Stimulated activated CD4-positive, alpha-beta T cell treated with anti-CD3 and anti-CD28 coated beads, Interleukin-12 subunit alpha, Interleukin-12 subunit beta, amount 100 ng/mL, for 48 hours (primary cell): ENCODE measurements around the gene CDK14.

Source experiments
- DNase-seq, 3 donors: peaks; one replicate each; pipeline ENCODE4 v3.0.0-alpha.2; 2020; ENCODE audit warnings: low read depth in 2 of 3, low spot score in 1 of 3

CDK14 gene

GRCh38 chr7:90595801-90596670 lies at the start of gene CDK14:
CDK14 (plus strand) TSS chr7:90596321; CDS start chr7:90596628, 307 bp downstream.
- DNase-seq: peak in 2 of 3 donors; percentile 26 to 36

DNA sequence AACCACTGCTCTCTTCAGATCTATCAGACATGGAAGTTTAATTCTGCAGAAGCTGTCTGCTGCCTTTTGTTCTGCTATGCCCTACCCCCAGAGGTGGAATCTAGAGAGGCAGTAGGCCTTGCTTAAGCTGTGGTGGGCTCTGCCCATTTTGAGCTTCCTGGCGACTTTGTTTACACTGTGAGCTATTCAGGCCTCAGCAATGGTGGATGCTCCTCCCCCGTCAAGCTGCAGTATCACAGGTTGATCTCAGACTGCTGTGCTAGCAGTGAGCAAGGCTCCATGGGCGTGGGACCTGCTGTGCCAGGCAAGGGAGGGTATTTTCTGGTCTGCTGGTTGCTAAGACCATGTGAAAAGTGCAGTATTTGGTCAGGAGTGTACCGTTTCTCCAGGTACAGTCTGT lies 45.1 kb upstream of the CDK14 start:
- no peak for DNase-seq

DNA sequence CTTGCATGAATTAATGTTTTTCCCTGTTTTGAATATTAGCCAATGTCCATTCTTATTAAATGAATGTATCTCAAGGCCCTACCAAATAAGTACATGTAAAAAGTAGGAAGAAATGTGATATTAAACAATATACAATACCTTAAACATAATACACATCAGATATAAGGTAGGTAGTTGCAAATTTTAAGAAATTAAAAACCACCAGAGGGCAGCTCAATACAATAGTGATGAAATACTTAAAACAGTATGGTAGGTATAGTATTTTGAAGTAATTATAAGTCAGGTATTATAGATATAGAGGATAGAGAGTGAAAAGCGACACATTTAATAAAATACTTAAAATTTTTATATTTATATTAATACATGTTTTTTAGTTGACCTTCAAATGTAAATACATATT lies 43.6 kb upstream of the CDK14 start:
- DNase-seq: no peak

DNA sequence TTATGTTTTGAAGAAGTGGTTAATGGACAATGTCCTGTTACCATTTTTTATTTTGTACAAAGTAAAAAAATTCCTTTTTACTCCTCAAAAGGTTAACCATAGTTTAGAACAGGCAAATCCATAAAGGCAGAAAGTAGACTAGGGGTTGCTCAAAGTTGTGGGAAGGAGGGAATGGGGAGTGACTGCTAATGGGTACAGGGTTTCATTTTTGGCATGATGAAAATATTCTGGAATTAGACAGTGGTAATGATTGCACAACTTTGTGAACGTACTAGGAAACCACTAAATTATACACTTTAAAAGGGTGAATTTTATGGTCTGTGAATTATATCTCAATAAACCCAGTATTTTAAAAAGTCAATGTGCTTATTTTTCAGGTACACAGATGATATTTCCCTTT lies 35.4 kb upstream of the CDK14 start:
- no peak for DNase-seq

DNA sequence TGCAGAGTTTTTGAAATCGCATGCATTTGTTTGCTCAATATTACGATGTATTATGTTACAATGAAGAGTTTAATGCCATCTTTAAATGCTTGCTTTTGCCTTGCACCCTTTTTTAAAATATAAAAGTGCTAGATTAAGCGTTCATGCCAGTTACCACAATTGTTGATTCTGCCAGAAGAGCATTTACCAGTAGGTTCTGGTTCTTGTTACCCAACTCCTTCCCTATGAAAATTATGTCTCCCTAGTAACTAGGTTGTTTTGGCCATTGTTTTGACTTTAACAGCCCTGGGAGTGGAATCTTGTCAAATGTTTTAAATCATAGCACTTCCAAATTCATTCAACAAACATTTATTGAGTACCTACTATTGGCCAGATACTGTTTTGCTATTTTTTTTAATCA lies 32.8 kb upstream of the CDK14 start:
- DNase-seq: no peak

DNA sequence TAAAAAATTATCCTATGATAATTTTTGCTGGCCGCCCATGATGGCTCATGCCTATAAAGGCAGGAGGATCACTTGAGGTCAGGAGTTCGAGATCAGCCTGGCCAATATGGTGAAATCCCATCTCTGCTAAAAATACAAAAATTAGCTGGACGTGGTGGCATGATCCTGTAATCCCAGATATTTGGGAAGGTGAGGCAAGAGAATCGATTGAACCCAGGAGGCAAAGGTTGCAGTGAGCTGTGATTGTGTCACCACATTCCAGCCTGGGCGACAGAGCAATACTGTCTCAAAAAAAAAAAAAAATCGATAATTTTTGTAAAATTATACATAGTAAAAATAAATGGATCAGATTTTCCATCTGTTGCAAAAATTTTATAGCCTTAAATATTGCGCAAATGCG lies 31.7 kb upstream of the CDK14 start:
- no peak for DNase-seq

DNA sequence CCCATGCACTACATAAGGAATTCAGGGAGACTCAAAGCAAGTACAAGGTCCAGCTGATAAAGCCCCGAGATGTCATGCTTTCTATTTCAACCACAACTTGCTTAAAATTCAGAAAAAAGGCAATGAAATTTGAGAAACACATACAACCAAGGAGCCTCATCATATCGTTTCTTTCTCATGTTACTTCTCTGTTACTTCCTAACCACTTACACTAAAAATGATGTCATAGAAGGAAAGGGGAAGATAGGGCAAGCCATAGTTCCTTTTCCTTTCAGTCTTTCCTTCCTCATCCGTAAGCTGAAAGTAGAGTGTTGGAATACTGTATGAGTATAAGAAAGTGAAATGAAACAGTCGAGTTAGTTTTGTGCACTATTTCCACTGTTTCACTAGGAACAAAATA lies 27.9 kb upstream of the CDK14 start:
- DNase-seq: no peak

- no peak for DNase-seq
Observed at GRCh38 chr7:90569368-90569767, 26.8 kb upstream of the CDK14 start.

- DNase-seq: no peak
Observed at GRCh38 chr7:90570373-90570959, 25.7 kb upstream of the CDK14 start.

DNA sequence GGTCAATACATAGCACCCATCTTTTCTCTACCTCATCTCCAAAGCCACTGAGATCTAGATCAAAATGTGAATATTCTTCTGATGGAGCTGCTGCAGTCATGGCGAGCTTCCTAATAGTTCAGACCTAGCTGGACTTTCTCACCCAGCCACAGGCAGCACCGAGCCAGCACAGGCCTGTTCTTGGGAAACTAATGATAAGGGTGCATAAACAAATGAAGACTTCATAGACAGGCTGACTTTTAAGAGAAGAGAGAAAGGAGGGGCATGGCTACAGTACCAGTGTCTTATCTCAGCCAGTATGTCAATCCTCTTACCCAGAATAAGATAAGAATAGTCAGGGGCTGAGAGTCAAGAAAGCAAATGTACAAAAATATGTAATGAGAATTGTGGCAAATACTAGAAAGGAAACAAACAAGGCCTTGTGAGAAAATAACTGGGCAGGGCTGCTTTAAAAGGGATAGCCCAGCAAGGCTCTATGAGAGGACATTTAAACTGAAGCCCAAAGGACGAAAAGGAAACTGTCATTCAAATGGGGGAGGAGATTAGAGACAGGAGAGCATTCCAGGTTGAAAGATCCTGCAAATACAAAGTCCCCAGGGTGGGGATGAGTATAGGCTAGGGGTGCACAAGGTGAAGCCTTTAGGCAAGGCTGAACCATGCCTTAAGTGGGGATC lies 21.8 kb upstream of the CDK14 start:
- DNase-seq: no peak

GRCh38 chr7:90574820-90575187 lies 21.3 kb upstream of the CDK14 start:
- DNase-seq: no peak

- no peak for DNase-seq
Observed at GRCh38 chr7:90579181-90579688, 16.9 kb upstream of the CDK14 start.

GRCh38 chr7:90580051-90580450 lies 16.1 kb upstream of the CDK14 start:
- DNase-seq: no peak

DNA sequence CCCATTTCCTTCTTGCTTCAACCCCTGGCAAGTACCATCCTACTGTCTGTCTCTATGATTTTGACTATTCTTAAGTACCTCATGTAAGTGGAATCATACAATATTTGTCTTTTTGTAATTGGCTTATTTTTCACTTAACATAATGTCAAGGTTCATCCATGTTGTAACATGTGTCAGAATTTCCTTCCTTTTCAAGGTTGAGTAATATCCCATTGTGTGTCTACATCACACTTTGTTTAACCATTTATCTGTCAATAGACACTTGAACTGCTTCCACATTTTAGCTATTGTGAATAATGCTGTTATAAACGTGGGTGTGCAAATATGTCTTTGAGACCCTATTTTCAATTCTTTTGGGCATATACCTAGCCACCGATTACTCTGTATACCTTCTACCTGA lies 14.0 kb upstream of the CDK14 start:
- DNase-seq: no peak

DNA sequence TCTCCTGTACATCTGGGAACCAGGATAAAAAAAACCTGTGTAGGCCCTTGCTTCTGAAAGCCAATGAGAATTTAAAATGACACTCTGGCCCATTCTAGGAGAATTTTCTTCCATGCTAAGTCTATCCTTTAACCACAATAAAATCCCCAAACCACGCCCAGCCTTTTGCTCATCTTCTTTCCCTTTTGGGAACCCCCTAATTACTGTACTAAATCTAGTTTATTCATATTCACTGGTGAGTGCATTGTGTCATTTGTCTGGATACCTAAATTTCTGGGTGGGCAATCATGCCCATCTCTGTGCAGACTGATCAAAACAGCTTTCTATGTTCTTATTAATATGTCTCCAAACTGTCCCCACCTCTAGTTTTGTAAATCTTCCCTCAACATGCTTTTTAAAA lies 11.7 kb upstream of the CDK14 start:
- no peak for DNase-seq

- DNase-seq: no peak
Observed at GRCh38 chr7:90586091-90586490, 10.0 kb upstream of the CDK14 start.

GRCh38 chr7:90587766-90588165 lies 8.4 kb upstream of the CDK14 start:
- DNase-seq: no peak

DNA sequence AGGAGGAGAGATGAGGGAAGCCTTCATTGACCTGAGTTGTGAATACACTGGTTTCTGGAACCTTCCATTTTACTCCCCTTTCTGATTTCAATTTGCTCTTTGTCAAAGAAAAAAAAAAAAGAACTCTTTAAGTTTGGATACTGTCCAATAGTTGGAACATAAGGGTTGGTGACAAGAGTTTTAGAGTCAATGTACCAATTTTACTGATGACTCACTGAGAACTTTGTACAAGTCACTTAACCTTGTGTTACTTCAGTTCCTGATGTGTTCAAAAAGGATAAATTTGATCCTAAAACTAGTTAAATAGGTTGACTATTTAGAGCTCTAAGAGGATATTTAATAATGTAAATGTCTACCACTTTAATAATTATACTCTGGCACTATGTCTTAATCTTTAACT lies 4.1 kb upstream of the CDK14 start:
- no peak for DNase-seq

- DNase-seq: no peak
Observed at GRCh38 chr7:90593205-90593604, 2.9 kb upstream of the CDK14 start.

DNA sequence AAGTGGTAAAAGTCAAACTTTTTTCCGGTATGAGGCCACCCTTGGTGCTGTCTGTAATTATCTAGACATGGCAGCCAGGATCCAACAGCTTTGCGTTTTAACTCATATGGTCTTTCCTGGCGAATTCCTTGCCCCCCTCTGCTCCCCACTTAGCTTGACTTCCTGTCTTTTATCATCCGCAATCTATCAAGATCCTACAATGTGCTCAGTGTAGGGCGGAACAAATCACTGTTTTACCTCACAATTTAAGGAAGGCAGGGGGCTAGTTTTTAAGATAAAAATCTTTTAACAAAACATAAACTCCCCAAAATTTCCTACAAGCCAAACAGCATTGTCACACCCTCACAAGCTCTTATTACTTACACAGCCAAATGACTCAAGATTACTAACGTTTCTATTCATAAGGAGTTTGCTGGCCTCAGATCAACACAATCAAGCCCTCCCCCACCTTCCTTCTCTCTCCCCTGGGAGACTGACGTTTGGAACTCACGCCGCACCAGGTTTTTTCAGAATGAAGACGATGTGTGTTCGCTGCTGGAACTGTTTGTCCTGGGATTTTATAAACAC lies 1.3 kb upstream of the CDK14 start:
- DNase-seq: no peak

DNA sequence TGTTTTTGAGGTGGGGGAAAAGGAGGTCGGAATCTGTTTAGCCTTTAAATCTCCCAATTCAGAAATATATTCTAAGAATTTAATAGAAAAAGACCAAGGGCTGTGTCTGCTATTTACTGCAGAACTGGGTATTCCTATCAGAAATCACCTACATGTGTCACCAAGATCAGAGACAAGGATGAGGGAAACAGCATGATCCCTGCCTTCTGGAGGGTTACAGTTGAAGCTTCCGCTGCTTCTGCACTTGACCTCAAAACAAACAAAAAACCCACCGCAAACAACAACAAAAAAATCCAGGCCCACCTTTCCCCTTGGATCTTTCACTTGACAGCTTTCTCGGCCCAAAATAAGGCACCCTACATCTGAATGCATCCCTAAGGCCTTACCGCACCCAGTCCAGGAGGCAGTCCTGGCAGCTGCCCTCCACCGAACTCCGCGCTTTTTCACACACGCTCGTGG lies 750 bp upstream of the CDK14 start:
- no peak for DNase-seq
